ENCODE measurements around the gene PHF21B. TPM values are rescaled to one million over a fixed set of nuclear protein-coding genes. Genes with fewer than 3 reads are reported as not detected.

The PHF21B gene
- total and polyA plus RNA-seq, 7 experiments from 2014 or later = not detected

- no peak overlapping the region for H3K27ac ChIP-seq (ENCODE audit: low read depth, low read length)
- no peak for DNase-seq
- ATAC-seq = no peak
- Mint-ChIP-seq H3K27ac (no peak overlapping the region), H3K4me3 (no peak overlapping the region), H3K9me3 (peaks cover 6 to 23% (median 12%) of the 10 kb centered on the region in 11 donors), H3K27me3 (peaks cover 0 to 16% (median 9%) of the 10 kb centered on the region in 5 donors), H3K4me1 (no peaks in the 10 kb centered on the region), H3K36me3 (peaks cover 0 to 7% (median 3%) of the 10 kb centered on the region in 5 donors)
- no peaks in the 10 kb centered on the region for H3K9me3 ChIP-seq (ENCODE audit: control insufficient read depth in 2 of 3, low read length in 3 of 3)
- CTCF ChIA-PET = no interaction called here
- POLR2A ChIA-PET = no interaction called here
- H3K4me3 ChIP-seq (ENCODE audit: low read length) = no peak overlapping the region
- no peaks in the 10 kb centered on the region for H3K36me3 ChIP-seq (ENCODE audit: control insufficient read depth in 2 of 3, insufficient read depth in 3 of 3, low read length in 3 of 3)
- H3K27me3 ChIP-seq (ENCODE audit: control insufficient read depth in 2 of 2, insufficient read depth in 2 of 2, low read length in 2 of 2) = no peaks in the 10 kb centered on the region
- intact Hi-C loops (cut with micrococcal nuclease) = no loop called here
- no peaks in the 10 kb centered on the region for H3K4me1 ChIP-seq (ENCODE audit: control insufficient read depth in 2 of 2, insufficient read depth in 2 of 2, low read length in 2 of 2)
These were observed 96.4 kb downstream of the PHF21B start for GRCh38 chr22:44913198-44913983.

GRCh38 chr22:44909241-44909640 lies 100.6 kb downstream of the PHF21B start:
- DNase-seq (no peak), ATAC-seq (no peak)
- Histone ChIP-seq H3K4me3 (ENCODE audit: low read length) (no peak overlapping the region), H3K36me3 (ENCODE audit: control insufficient read depth in 2 of 3, insufficient read depth in 3 of 3, low read length in 3 of 3) (no peaks in the 10 kb centered on the region), H3K27me3 (ENCODE audit: control insufficient read depth in 2 of 2, insufficient read depth in 2 of 2, low read length in 2 of 2) (no peaks in the 10 kb centered on the region), H3K4me1 (ENCODE audit: control insufficient read depth in 2 of 2, insufficient read depth in 2 of 2, low read length in 2 of 2) (no peaks in the 10 kb centered on the region), H3K9me3 (ENCODE audit: control insufficient read depth in 2 of 3, low read length in 3 of 3) (no peaks in the 10 kb centered on the region), H3K27ac (ENCODE audit: low read depth, low read length) (no peak overlapping the region)
- Mint-ChIP-seq H3K27me3 (peaks cover 2 to 41% (median 27%) of the 10 kb centered on the region in 5 donors), H3K9me3 (peaks cover 6 to 26% (median 12%) of the 10 kb centered on the region in 11 donors), H3K36me3 (peaks cover 0 to 7% (median 3%) of the 10 kb centered on the region in 5 donors), H3K27ac (no peak overlapping the region), H3K4me1 (no peaks in the 10 kb centered on the region), H3K4me3 (no peak overlapping the region)
- POLR2A ChIA-PET = no interaction called here
- CTCF ChIA-PET = no interaction called here
- intact Hi-C loops (cut with micrococcal nuclease) = no loop called here

DNA sequence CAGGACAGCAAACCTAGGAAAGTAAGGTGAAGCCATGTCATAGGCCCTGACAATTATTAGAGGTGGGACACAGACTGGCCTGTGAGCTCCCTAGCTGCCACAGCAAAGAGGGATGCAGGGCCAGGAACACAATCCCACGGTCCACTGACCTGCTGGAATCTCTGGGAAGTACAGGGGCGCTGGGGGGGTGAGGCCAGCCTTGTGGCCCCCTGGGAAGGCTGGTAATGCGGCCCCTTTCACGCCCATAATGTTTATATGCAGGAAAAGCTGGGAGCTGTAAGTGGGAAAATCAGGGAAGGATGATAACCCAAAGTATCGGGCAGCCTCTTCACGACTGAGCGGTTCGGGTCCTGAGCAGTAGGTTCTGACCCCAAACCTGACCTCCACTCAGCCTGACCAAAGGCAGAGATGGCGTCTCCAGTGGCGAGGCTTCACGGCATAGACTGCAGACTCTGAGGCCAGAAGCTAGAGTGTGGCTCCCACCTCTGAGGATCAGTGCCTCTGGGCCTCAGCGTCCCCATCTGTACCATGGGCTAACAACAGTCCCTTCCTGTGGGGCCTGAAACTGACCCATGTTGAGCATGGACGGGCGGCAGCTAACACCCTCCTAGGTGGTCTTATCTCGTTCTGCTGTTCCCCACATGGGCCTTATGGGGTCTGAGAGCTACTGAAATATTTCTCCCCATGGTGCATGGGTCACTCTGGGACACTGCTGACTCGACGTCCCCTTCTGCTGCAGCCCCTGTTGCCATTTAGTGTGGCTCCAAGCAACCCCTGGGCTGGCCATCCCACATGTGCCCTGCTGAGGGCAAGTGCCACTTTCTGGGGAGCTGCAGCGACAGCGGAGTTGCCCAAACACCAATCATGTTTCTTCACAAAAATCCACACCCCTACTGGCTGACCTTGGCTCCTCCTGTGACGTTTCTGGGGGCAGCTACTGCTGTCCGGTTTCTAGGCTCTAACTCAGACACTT lies 101.8 kb downstream of the PHF21B start:
- no peak overlapping the region for H3K27ac ChIP-seq (ENCODE audit: low read depth, low read length)

GRCh38 chr22:44906999-44907644 lies 102.7 kb downstream of the PHF21B start:
- no peak overlapping the region for H3K4me3 ChIP-seq (ENCODE audit: low read length)
- no peak for DNase-seq
- Mint-ChIP-seq H3K27ac (no peak overlapping the region), H3K4me3 (no peak overlapping the region), H3K27me3 (peaks cover 4 to 48% (median 40%) of the 10 kb centered on the region in 5 donors), H3K36me3 (peaks cover 0 to 7% (median 3%) of the 10 kb centered on the region in 5 donors), H3K9me3 (peaks cover 11 to 31% (median 17%) of the 10 kb centered on the region in 11 donors), H3K4me1 (no peaks in the 10 kb centered on the region)
- CTCF ChIA-PET = no interaction called here
- ATAC-seq = no peak
- peaks cover 0 to under 1% (median 0%) of the 10 kb centered on the region in 3 experiments for H3K9me3 ChIP-seq (ENCODE audit: control insufficient read depth in 2 of 3, low read length in 3 of 3)
- H3K4me1 ChIP-seq (ENCODE audit: control insufficient read depth in 2 of 2, insufficient read depth in 2 of 2, low read length in 2 of 2) = no peaks in the 10 kb centered on the region
- H3K27ac ChIP-seq (ENCODE audit: low read depth, low read length) = no peak overlapping the region
- H3K36me3 ChIP-seq (ENCODE audit: control insufficient read depth in 2 of 3, insufficient read depth in 3 of 3, low read length in 3 of 3) = no peaks in the 10 kb centered on the region
- intact Hi-C loops (cut with micrococcal nuclease) = no loop called here
- POLR2A ChIA-PET = no interaction called here
- no peaks in the 10 kb centered on the region for H3K27me3 ChIP-seq (ENCODE audit: control insufficient read depth in 2 of 2, insufficient read depth in 2 of 2, low read length in 2 of 2)

More for the DNA sequence above, 101.8 kb downstream of the PHF21B start:
- no peaks in the 10 kb centered on the region for H3K9me3 ChIP-seq (ENCODE audit: control insufficient read depth in 2 of 3, low read length in 3 of 3)
- H3K27me3 Mint-ChIP-seq = peaks cover 4 to 50% (median 33%) of the 10 kb centered on the region in 5 donors
- H3K4me1 Mint-ChIP-seq = no peaks in the 10 kb centered on the region
- H3K36me3 Mint-ChIP-seq = peaks cover 0 to 7% (median 3%) of the 10 kb centered on the region in 5 donors
- DNase-seq (no peak), ATAC-seq (no peak)
- CTCF ChIA-PET = no interaction called here
- H3K9me3 Mint-ChIP-seq = peaks cover 6 to 27% (median 15%) of the 10 kb centered on the region in 11 donors
- no peak overlapping the region for H3K4me3 ChIP-seq (ENCODE audit: low read length)
- intact Hi-C loops (cut with micrococcal nuclease) = no loop called here
- H3K4me3 Mint-ChIP-seq = no peak overlapping the region
- H3K4me1 ChIP-seq (ENCODE audit: control insufficient read depth in 2 of 2, insufficient read depth in 2 of 2, low read length in 2 of 2) = no peaks in the 10 kb centered on the region
- no peaks in the 10 kb centered on the region for H3K27me3 ChIP-seq (ENCODE audit: control insufficient read depth in 2 of 2, insufficient read depth in 2 of 2, low read length in 2 of 2)
- no peak overlapping the region for H3K27ac Mint-ChIP-seq
- H3K36me3 ChIP-seq (ENCODE audit: control insufficient read depth in 2 of 3, insufficient read depth in 3 of 3, low read length in 3 of 3) = no peaks in the 10 kb centered on the region
- POLR2A ChIA-PET = no interaction called here

- Histone ChIP-seq H3K36me3 (ENCODE audit: control insufficient read depth in 2 of 3, insufficient read depth in 3 of 3, low read length in 3 of 3) (no peaks in the 10 kb centered on the region), H3K4me3 (ENCODE audit: low read length) (no peak overlapping the region), H3K27ac (ENCODE audit: low read depth, low read length) (no peak overlapping the region), H3K4me1 (ENCODE audit: control insufficient read depth in 2 of 2, insufficient read depth in 2 of 2, low read length in 2 of 2) (no peaks in the 10 kb centered on the region), H3K9me3 (ENCODE audit: control insufficient read depth in 2 of 3, low read length in 3 of 3) (peaks cover 0 to 8% (median 2%) of the 10 kb centered on the region in 3 experiments), H3K27me3 (ENCODE audit: control insufficient read depth in 2 of 2, insufficient read depth in 2 of 2, low read length in 2 of 2) (no peaks in the 10 kb centered on the region)
- Mint-ChIP-seq H3K36me3 (peaks cover 0 to 7% (median 0%) of the 10 kb centered on the region in 5 donors), H3K27me3 (peaks cover 4 to 48% (median 33%) of the 10 kb centered on the region in 5 donors), H3K4me3 (no peak overlapping the region), H3K9me3 (peaks cover 11 to 33% (median 17%) of the 10 kb centered on the region in 11 donors), H3K4me1 (no peaks in the 10 kb centered on the region), H3K27ac (no peak overlapping the region)
- DNase-seq (no peak), ATAC-seq (no peak)
- intact Hi-C loops (cut with micrococcal nuclease) = no loop called here
- ChIA-PET POLR2A (no interaction called here), CTCF (no interaction called here)
These were observed 103.4 kb downstream of the PHF21B start for GRCh38 chr22:44906248-44906936.

All from naive thymus-derived CD4-positive, alpha-beta T cell (primary cell).